GM12801 (cell line): ENCODE measurements around the gene PSMD5.

Source experiments
- TF ChIP-seq, protein P1 (sequence below): IDR thresholded peaks from one replicate; pipeline ENCODE4 v1.5.1; 2011; ENCODE audit warnings: control low read depth; ENCODE audit not compliant: insufficient read length; ENCODE audit errors: extremely low read depth

Gene PSMD5

DNA sequence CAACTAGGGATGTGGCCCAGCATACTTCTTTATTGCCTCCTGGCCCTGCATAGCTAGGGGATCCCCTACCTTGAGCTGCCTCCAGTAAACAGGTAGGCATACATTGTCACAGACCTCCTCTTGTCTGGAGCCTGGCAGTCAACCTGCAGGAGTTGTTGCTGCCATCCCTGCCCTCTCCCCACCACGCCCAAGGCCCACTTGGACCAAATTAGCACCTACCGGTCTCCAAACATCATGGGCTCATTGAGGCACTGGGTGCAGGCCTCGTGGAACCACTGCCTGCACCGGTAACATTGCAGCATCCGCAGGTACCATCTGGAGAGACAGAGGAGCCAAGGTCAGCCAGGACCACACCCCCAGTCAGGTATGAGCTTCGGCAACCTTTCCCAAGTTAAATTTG is 23.9 kb upstream of the PSMD5 start:
- TF ChIP-seq, protein P1, sequence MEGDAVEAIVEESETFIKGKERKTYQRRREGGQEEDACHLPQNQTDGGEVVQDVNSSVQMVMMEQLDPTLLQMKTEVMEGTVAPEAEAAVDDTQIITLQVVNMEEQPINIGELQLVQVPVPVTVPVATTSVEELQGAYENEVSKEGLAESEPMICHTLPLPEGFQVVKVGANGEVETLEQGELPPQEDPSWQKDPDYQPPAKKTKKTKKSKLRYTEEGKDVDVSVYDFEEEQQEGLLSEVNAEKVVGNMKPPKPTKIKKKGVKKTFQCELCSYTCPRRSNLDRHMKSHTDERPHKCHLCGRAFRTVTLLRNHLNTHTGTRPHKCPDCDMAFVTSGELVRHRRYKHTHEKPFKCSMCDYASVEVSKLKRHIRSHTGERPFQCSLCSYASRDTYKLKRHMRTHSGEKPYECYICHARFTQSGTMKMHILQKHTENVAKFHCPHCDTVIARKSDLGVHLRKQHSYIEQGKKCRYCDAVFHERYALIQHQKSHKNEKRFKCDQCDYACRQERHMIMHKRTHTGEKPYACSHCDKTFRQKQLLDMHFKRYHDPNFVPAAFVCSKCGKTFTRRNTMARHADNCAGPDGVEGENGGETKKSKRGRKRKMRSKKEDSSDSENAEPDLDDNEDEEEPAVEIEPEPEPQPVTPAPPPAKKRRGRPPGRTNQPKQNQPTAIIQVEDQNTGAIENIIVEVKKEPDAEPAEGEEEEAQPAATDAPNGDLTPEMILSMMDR = no peak

DNA sequence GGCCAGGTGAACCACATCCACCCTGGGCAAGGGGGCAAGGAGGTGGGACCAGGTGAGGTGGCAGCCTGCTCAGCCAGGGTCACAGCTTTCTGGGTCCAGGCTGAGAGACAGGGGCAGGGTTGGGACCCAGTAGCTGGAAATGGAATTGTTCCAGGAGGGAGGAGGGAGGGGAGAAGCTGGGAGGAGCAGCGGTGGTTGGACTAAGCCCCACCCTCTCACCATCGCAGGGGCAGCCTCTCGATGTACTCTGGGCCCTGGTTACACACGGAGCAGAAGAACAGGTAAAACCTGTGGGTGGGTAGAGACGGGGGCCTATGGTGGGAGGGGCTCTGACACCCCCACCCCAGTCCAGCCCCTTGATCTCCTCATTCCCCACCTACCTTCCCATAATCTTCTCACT is 23.1 kb upstream of the PSMD5 start:
- TF ChIP-seq, protein P1 = no peak

DNA sequence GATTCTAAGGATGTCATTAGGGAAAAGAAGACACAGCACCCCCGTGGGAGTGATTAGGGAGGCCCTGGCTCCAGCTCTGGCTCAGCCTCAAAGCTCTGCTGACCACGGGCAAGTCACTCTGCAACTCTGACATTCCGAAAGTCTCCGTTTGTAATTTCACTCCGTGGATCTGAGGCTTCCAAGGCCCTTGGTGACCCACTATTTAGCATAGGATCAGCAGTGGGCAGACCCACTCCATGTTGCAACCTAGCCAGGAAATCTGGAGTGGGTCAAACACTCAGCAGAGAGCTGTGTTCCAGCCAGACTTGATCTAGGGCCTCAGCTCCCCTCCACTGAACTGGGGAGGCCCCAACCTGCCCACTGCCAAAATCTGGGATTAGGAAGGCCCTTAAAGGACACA is 22.5 kb upstream of the PSMD5 start:
- TF ChIP-seq, protein P1 = no peak

DNA sequence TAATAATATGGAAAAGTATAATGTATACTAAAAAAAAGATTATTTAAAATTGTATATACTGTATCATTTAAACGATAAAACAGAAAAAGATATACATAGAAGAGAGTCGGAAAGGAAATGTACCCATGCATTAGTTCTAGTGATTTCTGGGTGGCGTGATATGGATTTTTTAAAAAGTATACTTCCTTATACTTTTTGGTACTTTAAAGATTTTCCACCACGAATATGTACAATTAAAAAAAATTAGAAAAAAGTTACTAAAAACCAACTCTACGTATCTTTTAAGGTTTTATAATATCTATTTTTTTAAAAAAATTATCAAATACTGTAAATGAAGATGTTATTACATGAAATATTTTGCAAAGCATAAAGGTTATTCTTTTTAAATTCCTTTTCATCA is 22.0 kb upstream of the PSMD5 start:
- TF ChIP-seq, protein P1 = no peak

DNA sequence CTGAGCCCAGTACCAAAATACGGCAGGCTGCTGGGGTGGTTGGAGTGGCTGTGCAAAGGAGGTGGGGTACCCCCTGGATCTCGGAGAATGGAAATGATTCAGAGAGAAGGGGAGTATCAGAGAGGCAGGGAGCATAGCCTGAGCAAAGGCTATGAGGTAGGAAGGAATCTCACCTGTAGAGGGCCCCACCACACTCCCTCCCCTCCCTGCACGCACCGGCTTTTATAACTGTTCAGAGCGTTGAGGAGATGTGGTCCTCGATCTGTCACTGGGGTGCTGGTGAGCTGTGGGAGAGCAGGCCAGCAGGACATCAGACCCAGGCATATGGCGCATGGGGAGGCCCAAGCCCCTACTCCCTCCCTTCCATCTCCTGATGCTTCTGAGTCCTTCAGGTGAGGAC is 21.1 kb upstream of the PSMD5 start:
- TF ChIP-seq, protein P1 = no peak

DNA sequence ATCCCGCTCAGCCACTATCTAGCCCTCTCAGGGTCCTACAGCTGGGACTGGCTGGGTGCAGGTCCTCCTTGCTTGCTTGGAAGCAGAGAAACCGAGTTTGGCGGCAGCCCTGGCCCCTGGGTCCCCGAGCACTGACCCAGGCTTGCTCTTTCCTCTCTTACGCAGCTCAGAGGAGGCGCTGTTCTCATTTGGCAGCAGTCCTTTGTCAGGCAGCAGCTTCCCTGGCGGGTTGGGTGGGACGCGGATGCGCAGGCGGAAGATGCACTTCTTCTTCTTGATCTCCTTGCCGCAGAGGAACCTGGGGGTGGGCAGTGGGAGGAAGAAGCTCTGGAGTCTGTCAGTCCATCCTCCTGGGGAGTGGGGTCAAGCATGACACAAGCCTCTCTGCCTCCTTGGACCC is 19.7 kb upstream of the PSMD5 start:
- TF ChIP-seq, protein P1 = no peak

DNA sequence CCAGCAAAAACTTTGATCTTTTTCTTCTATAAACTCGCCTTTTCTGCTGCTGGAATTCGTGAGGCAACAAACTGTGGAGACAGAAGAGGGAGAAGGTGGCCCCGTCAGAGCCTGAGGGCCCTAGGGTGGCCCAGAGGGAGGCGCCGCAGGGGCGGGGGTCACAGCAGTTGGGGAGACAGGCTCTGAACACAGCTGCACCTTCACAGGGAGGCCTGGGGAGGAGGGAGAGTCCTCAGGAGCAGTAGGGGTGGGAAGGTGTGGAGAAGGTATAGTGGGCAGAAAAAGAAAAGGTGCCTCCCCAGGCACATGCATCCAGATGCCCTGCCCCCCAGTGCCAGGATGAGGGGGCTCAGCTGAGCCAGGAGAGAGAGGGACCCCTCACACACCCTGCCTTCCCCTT is 19.2 kb upstream of the PSMD5 start:
- TF ChIP-seq, protein P1 = no peak

DNA sequence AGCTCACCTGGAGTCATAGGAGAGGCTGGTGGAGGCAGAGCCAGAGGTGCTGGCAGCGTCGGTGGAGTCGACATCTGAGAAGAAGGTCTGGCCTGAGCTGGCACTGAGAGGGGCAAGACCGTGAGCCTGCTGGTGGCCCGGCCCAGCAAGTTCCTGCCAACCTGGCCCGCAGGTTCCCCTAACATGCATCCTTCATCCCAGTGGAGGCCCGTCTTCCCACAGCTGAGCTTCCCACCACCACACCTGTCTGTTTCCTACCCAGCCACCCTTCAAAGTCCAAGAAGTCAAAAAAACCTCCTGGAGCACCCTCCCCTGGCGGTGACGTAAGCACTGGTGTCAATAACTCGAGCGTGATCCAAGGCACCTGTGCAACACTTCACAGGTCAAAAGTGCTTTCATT is 17.4 kb upstream of the PSMD5 start:
- TF ChIP-seq, protein P1 = no peak
